Measurements from ENCODE around the gene LRRN4CL.
"Not testable (repeated sequence)": the region's sequence is repeated elsewhere in the genome, so short reads cannot be mapped to it uniquely, and the experiment has no call there.

Gene LRRN4CL

GRCh38 chr11:62705413-62705812 lies 16.1 kb upstream of the LRRN4CL start:
- DNase-seq (ENCODE audit: low read depth) = no peak
- peak overlapping the region; percentile 82 for H3K4me3 ChIP-seq (ENCODE audit: low read depth, low read length)
- TF ChIP-seq, protein P1, sequence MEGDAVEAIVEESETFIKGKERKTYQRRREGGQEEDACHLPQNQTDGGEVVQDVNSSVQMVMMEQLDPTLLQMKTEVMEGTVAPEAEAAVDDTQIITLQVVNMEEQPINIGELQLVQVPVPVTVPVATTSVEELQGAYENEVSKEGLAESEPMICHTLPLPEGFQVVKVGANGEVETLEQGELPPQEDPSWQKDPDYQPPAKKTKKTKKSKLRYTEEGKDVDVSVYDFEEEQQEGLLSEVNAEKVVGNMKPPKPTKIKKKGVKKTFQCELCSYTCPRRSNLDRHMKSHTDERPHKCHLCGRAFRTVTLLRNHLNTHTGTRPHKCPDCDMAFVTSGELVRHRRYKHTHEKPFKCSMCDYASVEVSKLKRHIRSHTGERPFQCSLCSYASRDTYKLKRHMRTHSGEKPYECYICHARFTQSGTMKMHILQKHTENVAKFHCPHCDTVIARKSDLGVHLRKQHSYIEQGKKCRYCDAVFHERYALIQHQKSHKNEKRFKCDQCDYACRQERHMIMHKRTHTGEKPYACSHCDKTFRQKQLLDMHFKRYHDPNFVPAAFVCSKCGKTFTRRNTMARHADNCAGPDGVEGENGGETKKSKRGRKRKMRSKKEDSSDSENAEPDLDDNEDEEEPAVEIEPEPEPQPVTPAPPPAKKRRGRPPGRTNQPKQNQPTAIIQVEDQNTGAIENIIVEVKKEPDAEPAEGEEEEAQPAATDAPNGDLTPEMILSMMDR (conservative IDR thresholded peaks at IDR 0.05; ENCODE audit: low read depth, low read length) = no peak

DNA sequence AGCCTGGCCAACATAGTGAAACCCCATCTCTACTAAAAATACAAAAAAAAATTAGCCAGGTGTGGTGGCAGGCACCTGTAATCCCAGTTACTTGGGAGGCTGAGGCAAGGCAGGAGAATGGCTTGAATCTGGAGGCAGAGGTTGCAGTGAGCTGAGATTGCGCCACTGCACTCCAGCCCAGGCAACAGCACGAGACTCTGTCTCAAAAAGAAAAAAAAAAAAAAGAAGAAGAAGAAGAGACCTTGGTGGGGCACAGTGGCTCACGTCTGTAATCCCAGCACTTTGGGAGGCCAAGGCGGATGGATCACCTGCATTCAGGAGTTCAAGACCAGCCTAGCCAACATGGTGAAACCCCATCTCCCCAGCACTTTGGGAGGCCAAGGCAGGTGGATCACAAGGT lies 14.6 kb upstream of the LRRN4CL start:
- H3K4me3 ChIP-seq (ENCODE audit: low read depth, low read length); DNase-seq (ENCODE audit: low read depth): not testable (repeated sequence)

GRCh38 chr11:62702246-62702645 lies 12.9 kb upstream of the LRRN4CL start:
- TF ChIP-seq, protein P1 (conservative IDR thresholded peaks at IDR 0.05; ENCODE audit: low read depth, low read length) = no peak
- no peak for DNase-seq (ENCODE audit: low read depth)
- no peak overlapping the region for H3K4me3 ChIP-seq (ENCODE audit: low read depth, low read length)

GRCh38 chr11:62694455-62695167 lies 5.3 kb upstream of the LRRN4CL start:
- H3K4me3 ChIP-seq (ENCODE audit: low read depth, low read length) = no peak overlapping the region
- TF ChIP-seq, protein P1 (conservative IDR thresholded peaks at IDR 0.05; ENCODE audit: low read depth, low read length) = peak; percentile 89
- DNase-seq (ENCODE audit: low read depth) = peak; percentile 90

DNA sequence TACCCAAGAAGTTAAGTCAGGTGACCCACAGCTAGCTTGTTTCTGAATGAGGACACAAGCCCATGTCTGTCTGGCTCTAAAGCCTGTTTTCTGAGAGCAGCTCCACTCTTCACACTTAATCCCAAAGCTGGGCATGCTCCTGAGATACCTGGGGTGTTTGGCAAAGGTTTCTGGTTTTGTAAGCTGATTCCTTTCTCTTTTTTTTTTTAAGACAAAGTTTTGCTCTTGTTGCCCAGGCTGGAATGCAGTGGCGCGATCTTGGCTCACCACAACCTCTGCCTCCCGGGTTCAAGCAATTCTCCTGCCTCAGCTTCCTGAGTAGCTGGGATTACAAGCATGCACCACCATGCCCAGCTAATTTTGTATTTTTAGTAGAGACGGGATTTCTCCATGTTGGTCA lies 4.3 kb upstream of the LRRN4CL start:
- not testable (repeated sequence) for H3K4me3 ChIP-seq (ENCODE audit: low read depth, low read length); DNase-seq (ENCODE audit: low read depth)

GRCh38 chr11:62688491-62688890 lies 839 bp downstream of the LRRN4CL start:
- no peak for DNase-seq (ENCODE audit: low read depth)
- H3K4me3 ChIP-seq (ENCODE audit: low read depth, low read length) = peak overlapping the region; percentile 35
- TF ChIP-seq, protein P1 (conservative IDR thresholded peaks at IDR 0.05; ENCODE audit: low read depth, low read length) = no peak

- TF ChIP-seq, protein P1 (conservative IDR thresholded peaks at IDR 0.05; ENCODE audit: low read depth, low read length) = no peak
- H3K4me3 ChIP-seq (ENCODE audit: low read depth, low read length) = peak overlapping the region; percentile 35
Observed at GRCh38 chr11:62687508-62688396, 1.6 kb downstream of the LRRN4CL start.

GRCh38 chr11:62682518-62682917 lies 6.8 kb downstream of the LRRN4CL start:
- DNase-seq (ENCODE audit: low read depth) = no peak

More at GRCh38 chr11:62687508-62688396, 1.6 kb downstream of the LRRN4CL start:
- no peak for DNase-seq (ENCODE audit: low read depth)

More at GRCh38 chr11:62682518-62682917, 6.8 kb downstream of the LRRN4CL start:
- TF ChIP-seq, protein P1 (conservative IDR thresholded peaks at IDR 0.05; ENCODE audit: low read depth, low read length) = no peak
- no peak overlapping the region for H3K4me3 ChIP-seq (ENCODE audit: low read depth, low read length)

Data from choroid plexus epithelial cell (primary cell).